Measurements from ENCODE around the gene NCOA3.

DNA sequence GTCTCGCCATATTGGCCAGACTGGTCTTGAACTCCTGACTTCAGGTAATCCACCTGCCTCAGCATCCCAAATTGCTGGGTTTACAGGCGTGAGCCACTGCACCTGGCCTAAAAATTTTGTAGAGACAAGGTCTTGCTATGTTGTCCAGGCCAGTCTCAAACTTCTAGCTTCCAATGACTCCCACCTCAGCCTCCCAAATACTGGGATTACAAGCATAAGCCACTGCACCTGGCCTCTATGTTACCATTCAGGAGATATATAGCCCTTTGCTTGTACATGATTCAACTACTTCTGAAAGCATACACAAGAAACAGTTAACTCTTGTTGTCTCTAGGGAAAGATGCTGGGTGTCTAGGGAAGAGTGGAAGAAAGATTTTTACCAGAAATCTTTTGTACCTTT is 19.0 kb upstream of the NCOA3 start:
- TF ChIP-seq, protein P1, sequence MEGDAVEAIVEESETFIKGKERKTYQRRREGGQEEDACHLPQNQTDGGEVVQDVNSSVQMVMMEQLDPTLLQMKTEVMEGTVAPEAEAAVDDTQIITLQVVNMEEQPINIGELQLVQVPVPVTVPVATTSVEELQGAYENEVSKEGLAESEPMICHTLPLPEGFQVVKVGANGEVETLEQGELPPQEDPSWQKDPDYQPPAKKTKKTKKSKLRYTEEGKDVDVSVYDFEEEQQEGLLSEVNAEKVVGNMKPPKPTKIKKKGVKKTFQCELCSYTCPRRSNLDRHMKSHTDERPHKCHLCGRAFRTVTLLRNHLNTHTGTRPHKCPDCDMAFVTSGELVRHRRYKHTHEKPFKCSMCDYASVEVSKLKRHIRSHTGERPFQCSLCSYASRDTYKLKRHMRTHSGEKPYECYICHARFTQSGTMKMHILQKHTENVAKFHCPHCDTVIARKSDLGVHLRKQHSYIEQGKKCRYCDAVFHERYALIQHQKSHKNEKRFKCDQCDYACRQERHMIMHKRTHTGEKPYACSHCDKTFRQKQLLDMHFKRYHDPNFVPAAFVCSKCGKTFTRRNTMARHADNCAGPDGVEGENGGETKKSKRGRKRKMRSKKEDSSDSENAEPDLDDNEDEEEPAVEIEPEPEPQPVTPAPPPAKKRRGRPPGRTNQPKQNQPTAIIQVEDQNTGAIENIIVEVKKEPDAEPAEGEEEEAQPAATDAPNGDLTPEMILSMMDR (IDR thresholded peaks at IDR 0.05): no peak
- no peak for TF ChIP-seq POLR2AphosphoS5 (IDR thresholded peaks at IDR 0.05)
